Trophoblast cell (in vitro differentiated cells and primary cell): Measurements from ENCODE around the gene CLCNKB.

ENCODE experiments used
- DNase-seq, 2 donors: peaks; one replicate each; pipeline ENCODE4 v3.0.0-alpha.2; 2016
- H2AFZ ChIP-seq: 2 replicates; pipeline ENCODE4 v1.6.1; 2013; ENCODE audit warnings: low read length, moderate library complexity, mild to moderate bottlenecking; ENCODE audit not compliant: insufficient read depth, poor library complexity
- H2AK5ac ChIP-seq: 2 replicates; pipeline ENCODE4 v1.6.1; 2013; ENCODE audit warnings: mild to moderate bottlenecking, low read length
- H2BK120ac ChIP-seq: 2 replicates; pipeline ENCODE4 v1.6.1; 2013; ENCODE audit warnings: low read length, mild to moderate bottlenecking, moderate library complexity; ENCODE audit not compliant: insufficient read depth, poor library complexity
- H2BK12ac ChIP-seq: 2 replicates; pipeline ENCODE4 v1.6.1; 2013; ENCODE audit warnings: mild to moderate bottlenecking, low read length, moderate library complexity
- H2BK5ac ChIP-seq: 2 replicates; pipeline ENCODE4 v1.6.1; 2013; ENCODE audit warnings: low read length, low read depth, moderate library complexity, mild to moderate bottlenecking; ENCODE audit not compliant: poor library complexity
- H3K14ac ChIP-seq: 2 replicates; pipeline ENCODE4 v1.6.1; 2013; ENCODE audit warnings: mild to moderate bottlenecking, low read length
- H3K18ac ChIP-seq: 2 replicates; pipeline ENCODE4 v1.6.1; 2013; ENCODE audit warnings: mild to moderate bottlenecking, low read length
- H3K23ac ChIP-seq: 2 replicates; pipeline ENCODE4 v1.6.1; 2013; ENCODE audit warnings: low read length
- H3K27ac ChIP-seq: 2 replicates; pipeline ENCODE4 v1.5.1; 2013; ENCODE audit warnings: low read depth, mild to moderate bottlenecking, inconsistent platforms, low read length, moderate library complexity
- H3K27me3 ChIP-seq: 2 replicates; pipeline ENCODE4 v1.6.1; 2013; ENCODE audit warnings: inconsistent platforms, mild to moderate bottlenecking, low read length, moderate library complexity; ENCODE audit not compliant: insufficient read depth
- H3K36me3 ChIP-seq, 2 experiments: 1 replicate in 1 of 2; 2 replicates in 1 of 2; pipeline ENCODE4 v1.6.1; 2013; ENCODE audit warnings: low read length in 2 of 2, mild to moderate bottlenecking in 2 of 2, moderate library complexity in 1 of 2; ENCODE audit not compliant: insufficient read depth in 2 of 2, control insufficient read depth in 1 of 2
- H3K4ac ChIP-seq: 2 replicates; pipeline ENCODE4 v1.6.1; 2013; ENCODE audit warnings: low read depth, mild to moderate bottlenecking, low read length, moderate library complexity
- H3K4me1 ChIP-seq, 2 experiments: 1 replicate in 1 of 2; 2 replicates in 1 of 2; pipeline ENCODE4 v1.6.1; 2013; ENCODE audit warnings: low read length in 2 of 2, mild to moderate bottlenecking in 2 of 2, moderate library complexity in 1 of 2; ENCODE audit not compliant: insufficient read depth in 2 of 2, control insufficient read depth in 1 of 2
- H3K4me2 ChIP-seq: 2 replicates; pipeline ENCODE4 v1.6.1; 2013; ENCODE audit warnings: inconsistent platforms, mild to moderate bottlenecking, low read length, moderate library complexity
- H3K4me3 ChIP-seq: 2 replicates; pipeline ENCODE4 v1.5.1; 2013; ENCODE audit warnings: mild to moderate bottlenecking, low read depth, low read length, inconsistent platforms
- H3K79me1 ChIP-seq: one replicate; pipeline ENCODE4 v1.6.1; 2013; ENCODE audit warnings: low read length
- H3K79me2 ChIP-seq: 2 replicates; pipeline ENCODE4 v1.6.1; 2013; ENCODE audit warnings: low read length, mild to moderate bottlenecking; ENCODE audit not compliant: control insufficient read depth, insufficient read depth, poor library complexity
- H3K9ac ChIP-seq: 2 replicates; pipeline ENCODE4 v1.6.1; 2013; ENCODE audit warnings: mild to moderate bottlenecking, low read length
- H3K9me3 ChIP-seq: 2 replicates; pipeline ENCODE4 v1.6.1; 2013; ENCODE audit warnings: low read depth, mild to moderate bottlenecking, control low read depth, inconsistent platforms, low read length; ENCODE audit not compliant: insufficient read depth
- H4K12ac ChIP-seq: 2 replicates; pipeline ENCODE4 v1.6.1; 2013; ENCODE audit warnings: low read depth, mild to moderate bottlenecking, low read length, moderate library complexity
- H4K8ac ChIP-seq: 2 replicates; pipeline ENCODE4 v1.6.1; 2013; ENCODE audit warnings: low read depth, mild to moderate bottlenecking, low read length, moderate library complexity
- H4K91ac ChIP-seq: one replicate; pipeline ENCODE4 v1.6.1; 2013; ENCODE audit warnings: low read depth, mild to moderate bottlenecking, low read length, moderate library complexity
- WGBS: extraction: QIAGEN DNeasy Blood & Tissue Kit; methylation state at CpG from one replicate; pipeline ENCODE4 v1.1.7; 2013; ENCODE audit warnings: missing lambda C conversion rate; ENCODE audit not compliant: insufficient read length, insufficient coverage; ENCODE audit errors: extremely low coverage; 5-methylcytosine and 5-hydroxymethylcytosine counted together

Gene CLCNKB

GRCh38 chr1:16087733-16088132, 44.2 kb downstream of the CLCNKB start:
- peak overlapping the region; percentile 42 for H2BK12ac ChIP-seq
- H3K36me3 ChIP-seq = no peaks in the 10 kb centered on the region
- H3K79me2 ChIP-seq = no peaks in the 10 kb centered on the region
- peaks cover 2% of the 10 kb centered on the region for H3K9me3 ChIP-seq
- no peak overlapping the region for H3K4me2 ChIP-seq
- H2AK5ac ChIP-seq = no peak overlapping the region
- H2BK5ac ChIP-seq = no peak overlapping the region
- no CpG with 5 or more reads among the region's 7 CpGs for WGBS
- no peak overlapping the region for H3K27ac ChIP-seq
- no peak overlapping the region for H4K8ac ChIP-seq
- H2AFZ ChIP-seq = no peak overlapping the region
- no peak overlapping the region for H3K4me3 ChIP-seq
- H3K27me3 ChIP-seq = no peaks in the 10 kb centered on the region
- no peak for DNase-seq
- H3K9ac ChIP-seq = no peak overlapping the region
- no peak overlapping the region for H4K12ac ChIP-seq
- no peak overlapping the region for H3K14ac ChIP-seq
- no peaks in the 10 kb centered on the region for H3K79me1 ChIP-seq
- no peak overlapping the region for H3K18ac ChIP-seq
- no peak overlapping the region for H4K91ac ChIP-seq
- no peak overlapping the region for H3K23ac ChIP-seq
- no peak overlapping the region for H3K4ac ChIP-seq
- H3K4me1 ChIP-seq = peaks cover 5 to 10% of the 10 kb centered on the region in 2 experiments
- H2BK120ac ChIP-seq = no peak overlapping the region

GRCh38 chr1:16088351-16088911, 44.8 kb downstream of the CLCNKB start:
- Histone ChIP-seq H2AFZ (no peak overlapping the region), H4K12ac (no peak overlapping the region), H3K9ac (no peak overlapping the region), H3K4me1 (peaks cover 5 to 10% of the 10 kb centered on the region in 2 experiments), H3K18ac (no peak overlapping the region), H3K27me3 (no peaks in the 10 kb centered on the region), H3K4me3 (peak overlapping the region; percentile 26), H2BK12ac (peak overlapping the region; percentile 25), H2BK120ac (no peak overlapping the region), H3K23ac (no peak overlapping the region), H2BK5ac (no peak overlapping the region), H3K79me1 (no peaks in the 10 kb centered on the region), H3K36me3 (no peaks in the 10 kb centered on the region), H4K8ac (no peak overlapping the region), H4K91ac (peak overlapping the region; percentile 60), H3K27ac (no peak overlapping the region), H3K4me2 (no peak overlapping the region), H3K9me3 (peaks cover 2% of the 10 kb centered on the region), H3K79me2 (no peaks in the 10 kb centered on the region), H2AK5ac (peak overlapping the region; percentile 14), H3K14ac (peak overlapping the region; percentile 18), H3K4ac (no peak overlapping the region)
- no peak for DNase-seq
- WGBS = no CpG with 5 or more reads among the region's 17 CpGs

GRCh38 chr1:16088996-16089395, 45.4 kb downstream of the CLCNKB start:
- H2BK12ac ChIP-seq = no peak overlapping the region
- H3K27ac ChIP-seq = no peak overlapping the region
- H3K4me1 ChIP-seq = peaks cover 5 to 12% of the 10 kb centered on the region in 2 experiments
- no peaks in the 10 kb centered on the region for H3K27me3 ChIP-seq
- peak; percentile 83 to 90 for DNase-seq
- no peak overlapping the region for H3K18ac ChIP-seq
- H3K9ac ChIP-seq = no peak overlapping the region
- H3K4me3 ChIP-seq = no peak overlapping the region
- H3K9me3 ChIP-seq = peaks cover 2% of the 10 kb centered on the region
- no peak overlapping the region for H4K12ac ChIP-seq
- no peak overlapping the region for H2BK5ac ChIP-seq
- no peak overlapping the region for H2AFZ ChIP-seq
- H2AK5ac ChIP-seq = no peak overlapping the region
- no peak overlapping the region for H2BK120ac ChIP-seq
- no CpG with 5 or more reads among the region's 9 CpGs for WGBS
- no peak overlapping the region for H3K4me2 ChIP-seq
- H3K79me2 ChIP-seq = no peaks in the 10 kb centered on the region
- H4K8ac ChIP-seq = no peak overlapping the region
- no peak overlapping the region for H3K14ac ChIP-seq
- H3K4ac ChIP-seq = no peak overlapping the region
- no peaks in the 10 kb centered on the region for H3K36me3 ChIP-seq
- H3K79me1 ChIP-seq = no peaks in the 10 kb centered on the region
- H3K23ac ChIP-seq = no peak overlapping the region
- H4K91ac ChIP-seq = no peak overlapping the region

GRCh38 chr1:16090076-16090826, 46.7 kb downstream of the CLCNKB start:
- Histone ChIP-seq H3K27me3 (no peaks in the 10 kb centered on the region), H3K79me1 (no peaks in the 10 kb centered on the region), H4K91ac (no peak overlapping the region), H2BK5ac (no peak overlapping the region), H3K79me2 (no peaks in the 10 kb centered on the region), H3K9ac (no peak overlapping the region), H3K4me1 (peaks cover 5 to 14% of the 10 kb centered on the region in 2 experiments), H2AK5ac (no peak overlapping the region), H3K14ac (no peak overlapping the region), H3K4me3 (no peak overlapping the region), H4K12ac (no peak overlapping the region), H3K4ac (no peak overlapping the region), H4K8ac (no peak overlapping the region), H3K9me3 (peaks cover 5% of the 10 kb centered on the region), H3K4me2 (no peak overlapping the region), H3K23ac (no peak overlapping the region), H3K27ac (no peak overlapping the region), H2BK120ac (no peak overlapping the region), H2BK12ac (no peak overlapping the region), H3K18ac (no peak overlapping the region), H2AFZ (no peak overlapping the region), H3K36me3 (no peaks in the 10 kb centered on the region)
- no peak for DNase-seq
- no CpG with 5 or more reads among the region's 5 CpGs for WGBS
